Right kidney (tissue), 1 donor: Measurements from ENCODE around the gene GPR52.

ENCODE experiments used
- DNase-seq: peaks from one replicate; pipeline ENCODE4 v3.0.0-alpha.2; 2016

Gene GPR52

GRCh38 chr1:174466607-174467006, 18.8 kb downstream of the GPR52 start:
- no peak for DNase-seq

GRCh38 chr1:174469052-174469451, 21.3 kb downstream of the GPR52 start:
- DNase-seq: no peak

DNA sequence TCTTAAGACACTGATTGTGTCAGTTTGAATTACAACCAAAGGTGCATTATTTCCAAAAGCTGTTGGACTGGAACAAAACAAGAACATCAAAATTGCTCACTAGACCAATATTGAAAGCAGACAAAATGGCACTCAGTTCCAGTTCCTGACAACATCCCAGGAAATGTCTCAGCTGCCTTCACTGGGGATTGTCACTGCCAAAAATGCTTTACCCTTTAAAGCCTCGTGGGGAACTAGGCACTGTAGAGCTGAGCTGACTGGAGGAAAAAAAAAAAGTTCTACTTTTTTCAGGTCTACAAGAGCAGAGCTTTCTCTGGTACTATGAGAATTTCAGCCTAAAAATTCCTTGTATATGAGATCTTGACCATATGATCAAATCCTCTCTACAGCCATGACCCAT, 21.9 kb downstream of the GPR52 start:
- DNase-seq: no peak

- no peak for DNase-seq
These were observed 31.5 kb downstream of the GPR52 start for GRCh38 chr1:174479281-174479680.

DNA sequence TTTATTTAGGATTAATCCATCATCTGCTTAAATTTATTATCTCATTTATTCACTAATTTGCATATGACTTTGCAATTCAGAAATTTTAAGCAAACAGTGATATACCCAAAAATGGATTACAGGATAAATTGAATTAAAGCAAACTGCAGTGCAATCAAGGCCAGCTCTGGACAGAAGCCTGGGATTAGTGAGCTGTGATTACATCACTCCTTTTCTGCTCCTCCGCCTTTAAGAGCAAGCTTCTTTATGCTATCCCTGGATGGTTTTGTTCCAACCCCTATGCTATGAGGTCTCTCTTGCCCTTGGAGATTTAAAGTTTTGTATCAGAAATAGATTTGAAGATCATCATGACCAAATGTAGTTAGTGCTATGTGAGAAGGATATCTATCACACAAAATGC, 32.6 kb downstream of the GPR52 start:
- no peak for DNase-seq

- no peak for DNase-seq
These were observed 43.8 kb downstream of the GPR52 start for GRCh38 chr1:174491606-174492005.

- no peak for DNase-seq
These were observed 49.7 kb downstream of the GPR52 start for GRCh38 chr1:174497478-174497877.
